Measurements from ENCODE around the gene GPHN.
"Not testable (repeated sequence)": the region's sequence is repeated elsewhere in the genome, so short reads cannot be mapped to it uniquely, and the experiment has no call there.

The GPHN gene

GRCh38 chr14:66708267-66708666, 200.3 kb downstream of the GPHN start:
- Histone ChIP-seq H3K9me3 (ENCODE audit: control insufficient read depth, low read length) (no peaks in the 10 kb centered on the region), H3K27ac (no peak overlapping the region), H2AFZ (no peak overlapping the region), H3K4me1 (no peaks in the 10 kb centered on the region), H3K9ac (no peak overlapping the region), H3K4me2 (ENCODE audit: low read length) (no peak overlapping the region), H3K4me3 (ENCODE audit: low read depth, low read length) (no peak overlapping the region), H3K36me3 (ENCODE audit: control insufficient read depth, insufficient read depth, low read length) (no peaks in the 10 kb centered on the region), H3K27me3 (ENCODE audit: control insufficient read depth, insufficient read depth, low read length) (no peaks in the 10 kb centered on the region), H3K79me2 (peaks cover 3% of the 10 kb centered on the region)
- TF ChIP-seq CTCF (IDR thresholded peaks at IDR 0.05) = no peak

GRCh38 chr14:66709291-66709690, 201.3 kb downstream of the GPHN start:
- Histone ChIP-seq H2AFZ (no peak overlapping the region), H3K9me3 (ENCODE audit: control insufficient read depth, low read length) (no peaks in the 10 kb centered on the region), H3K4me2 (ENCODE audit: low read length) (no peak overlapping the region), H3K4me1 (no peaks in the 10 kb centered on the region), H3K27me3 (ENCODE audit: control insufficient read depth, insufficient read depth, low read length) (no peaks in the 10 kb centered on the region), H3K9ac (no peak overlapping the region), H3K4me3 (ENCODE audit: low read depth, low read length) (no peak overlapping the region), H3K79me2 (peaks cover 4% of the 10 kb centered on the region), H3K36me3 (ENCODE audit: control insufficient read depth, insufficient read depth, low read length) (no peaks in the 10 kb centered on the region), H3K27ac (no peak overlapping the region)
- no peak for TF ChIP-seq CTCF (IDR thresholded peaks at IDR 0.05)

- not testable (repeated sequence) for H3K4me1 ChIP-seq; H3K79me2 ChIP-seq; H3K4me3 ChIP-seq (ENCODE audit: low read depth, low read length); H2AFZ ChIP-seq; H3K27ac ChIP-seq; H3K36me3 ChIP-seq (ENCODE audit: control insufficient read depth, insufficient read depth, low read length); H3K4me2 ChIP-seq (ENCODE audit: low read length); H3K9ac ChIP-seq; H3K27me3 ChIP-seq (ENCODE audit: control insufficient read depth, insufficient read depth, low read length); H3K9me3 ChIP-seq (ENCODE audit: control insufficient read depth, low read length)
Observed at GRCh38 chr14:66714291-66714690, 206.3 kb downstream of the GPHN start.

GRCh38 chr14:66715313-66715712, 207.4 kb downstream of the GPHN start:
- H3K4me2 ChIP-seq (ENCODE audit: low read length); H3K4me3 ChIP-seq (ENCODE audit: low read depth, low read length); H3K36me3 ChIP-seq (ENCODE audit: control insufficient read depth, insufficient read depth, low read length); H3K9ac ChIP-seq; H2AFZ ChIP-seq; H3K79me2 ChIP-seq; H3K4me1 ChIP-seq; H3K27me3 ChIP-seq (ENCODE audit: control insufficient read depth, insufficient read depth, low read length); H3K27ac ChIP-seq; H3K9me3 ChIP-seq (ENCODE audit: control insufficient read depth, low read length): not testable (repeated sequence)

- H3K27ac ChIP-seq = no peak overlapping the region
- no peaks in the 10 kb centered on the region for H3K9me3 ChIP-seq (ENCODE audit: control insufficient read depth, low read length)
- no peak overlapping the region for H2AFZ ChIP-seq
- no peak overlapping the region for H3K4me3 ChIP-seq (ENCODE audit: low read depth, low read length)
- H3K27me3 ChIP-seq (ENCODE audit: control insufficient read depth, insufficient read depth, low read length) = no peaks in the 10 kb centered on the region
- H3K9ac ChIP-seq = no peak overlapping the region
- no peak for TF ChIP-seq CTCF (IDR thresholded peaks at IDR 0.05)
- no peaks in the 10 kb centered on the region for H3K4me1 ChIP-seq
- H3K4me2 ChIP-seq (ENCODE audit: low read length) = no peak overlapping the region
- H3K36me3 ChIP-seq (ENCODE audit: control insufficient read depth, insufficient read depth, low read length) = no peaks in the 10 kb centered on the region
- peaks cover 4% of the 10 kb centered on the region for H3K79me2 ChIP-seq
Observed at GRCh38 chr14:66716227-66716626, 208.3 kb downstream of the GPHN start.

- no peak overlapping the region for H3K4me2 ChIP-seq (ENCODE audit: low read length)
- no peak overlapping the region for H3K27ac ChIP-seq
- H3K4me3 ChIP-seq (ENCODE audit: low read depth, low read length) = no peak overlapping the region
- H2AFZ ChIP-seq = no peak overlapping the region
- H3K27me3 ChIP-seq (ENCODE audit: control insufficient read depth, insufficient read depth, low read length) = no peaks in the 10 kb centered on the region
- no peaks in the 10 kb centered on the region for H3K36me3 ChIP-seq (ENCODE audit: control insufficient read depth, insufficient read depth, low read length)
- peaks cover 2% of the 10 kb centered on the region for H3K79me2 ChIP-seq
- H3K9ac ChIP-seq = no peak overlapping the region
- H3K9me3 ChIP-seq (ENCODE audit: control insufficient read depth, low read length) = no peaks in the 10 kb centered on the region
- no peaks in the 10 kb centered on the region for H3K4me1 ChIP-seq
- TF ChIP-seq CTCF (IDR thresholded peaks at IDR 0.05) = no peak
Observed at GRCh38 chr14:66717561-66718140, 209.7 kb downstream of the GPHN start.
